C4-2B (cell line): ENCODE data around the gene HS2ST1.

Experiments
- CTCF ChIP-seq: fragments of 450-650 bp; conservative IDR thresholded peaks from 2 replicates; pipeline ENCODE4 v1.5.1; 2017; ENCODE audit warnings: mild to moderate bottlenecking
- ZFX ChIP-seq: fragments of 450-650 bp; IDR thresholded peaks from 2 replicates; pipeline ENCODE4 v1.6.1; 2017

GRCh38 chr1:87046951-87047350, 132.5 kb downstream of the HS2ST1 start:
- no peak for TF ChIP-seq CTCF
- TF ChIP-seq ZFX: no peak
